HG03460 (cell line): Measurements from ENCODE around the gene EYS.
"Not testable (repeated sequence)": the region's sequence is repeated elsewhere in the genome, so short reads cannot be mapped to it uniquely, and the experiment has no call there.

Experiments used
- ATAC-seq: cut with Tn5 transposase; IDR thresholded peaks from one replicate; pipeline ENCODE4 v1.9.1; 2021; ENCODE audit not compliant: unreplicated experiment

The EYS gene

GRCh38 chr6:63940056-63940455 lies 1767.0 kb downstream of the EYS start:
- no peak for ATAC-seq

DNA sequence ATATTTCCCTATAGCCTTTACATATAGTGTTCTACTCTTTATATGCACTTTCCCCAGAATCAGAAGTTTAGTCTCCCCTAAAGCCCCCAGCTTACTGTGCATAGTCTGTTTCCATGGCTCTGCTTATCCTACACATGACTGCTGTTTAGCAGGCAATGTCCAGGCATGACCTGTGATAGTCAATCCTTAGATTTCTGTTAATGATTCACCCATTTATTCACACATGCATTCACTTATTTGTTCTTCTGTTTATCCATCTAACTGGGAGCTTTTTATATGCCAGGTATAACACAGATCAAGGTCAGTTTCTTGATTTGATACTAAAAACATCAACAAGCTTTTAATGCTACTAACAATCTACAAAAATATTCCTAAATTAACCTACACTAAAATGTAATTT lies 1770.6 kb downstream of the EYS start:
- ATAC-seq: no peak

GRCh38 chr6:63935732-63936131 lies 1771.3 kb downstream of the EYS start:
- no peak for ATAC-seq

DNA sequence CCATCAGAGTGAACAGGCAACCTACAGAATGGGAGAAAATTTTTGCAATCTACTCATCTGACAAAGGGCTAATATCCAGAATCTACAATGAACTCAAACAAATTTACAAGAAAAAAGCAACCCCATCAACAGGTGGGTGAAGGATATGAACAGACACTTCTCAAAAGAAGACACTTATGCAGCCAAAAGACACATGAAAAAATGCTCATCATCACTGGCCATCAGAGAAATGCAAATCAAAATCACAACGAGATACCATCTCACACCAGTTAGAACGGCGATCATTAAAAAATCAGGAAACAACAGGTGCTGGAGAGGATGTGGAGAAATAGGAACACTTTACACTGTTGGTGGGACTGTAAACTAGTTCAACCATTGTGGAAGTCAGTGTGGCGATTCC lies 1773.1 kb downstream of the EYS start:
- ATAC-seq: not testable (repeated sequence)

DNA sequence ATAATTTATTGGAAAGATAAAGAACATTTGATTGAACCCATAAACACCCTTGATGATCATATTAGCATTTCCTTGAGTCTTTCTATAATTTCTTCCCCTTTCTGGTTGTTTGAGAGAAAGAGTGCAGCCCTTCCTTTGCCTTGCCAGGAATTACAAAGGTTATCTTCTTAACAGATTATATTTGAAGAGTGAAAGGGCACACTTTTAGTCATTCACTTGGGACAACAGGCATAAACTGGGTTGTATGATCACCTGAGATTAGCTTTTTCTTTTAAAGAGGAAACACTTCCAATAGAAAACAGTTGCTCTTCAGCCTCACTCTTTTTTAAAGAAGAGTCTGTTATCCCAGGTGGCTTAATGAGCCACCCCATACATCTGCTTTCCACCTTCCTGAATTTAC lies 1776.2 kb downstream of the EYS start:
- ATAC-seq: no peak

DNA sequence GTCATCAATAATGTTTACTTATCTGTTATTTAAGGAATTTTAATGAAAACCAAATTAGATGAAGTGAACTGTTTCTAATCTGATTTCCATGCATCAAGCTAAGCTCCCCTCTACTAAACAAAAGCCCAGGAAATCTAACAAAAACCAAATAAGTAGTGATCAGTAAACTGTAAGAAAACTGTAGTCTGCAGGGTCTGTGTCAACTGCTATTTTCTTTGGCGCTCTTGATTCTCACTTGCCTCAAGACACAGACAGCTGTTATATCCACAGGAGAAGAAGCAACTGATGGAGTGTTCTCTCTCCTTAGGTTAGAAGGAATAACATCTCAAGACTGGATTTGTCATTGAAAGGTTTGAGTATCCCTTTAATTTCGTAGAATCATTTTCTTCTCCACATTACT lies 1777.9 kb downstream of the EYS start:
- ATAC-seq: no peak

DNA sequence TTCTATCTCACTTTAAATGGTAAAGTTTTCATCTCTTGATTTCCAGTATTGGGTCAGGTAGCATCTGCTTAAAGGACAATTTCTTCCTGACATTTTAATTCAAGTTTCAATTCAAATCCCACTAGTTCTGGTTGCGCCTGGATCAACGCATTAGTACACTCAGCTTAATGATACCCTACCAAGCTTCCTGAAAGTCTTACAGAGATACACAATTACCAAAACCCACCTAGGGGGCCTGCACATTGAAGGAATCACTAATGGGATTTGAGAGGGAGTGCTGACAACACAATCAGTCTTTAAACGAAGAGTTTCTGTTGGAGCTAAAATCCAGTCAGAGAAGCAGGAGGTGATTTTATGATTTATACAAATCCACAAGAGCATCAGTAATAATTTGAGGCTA lies 1778.4 kb downstream of the EYS start:
- ATAC-seq: no peak

- no peak for ATAC-seq
These were observed 1779.8 kb downstream of the EYS start for GRCh38 chr6:63926950-63927927.

- ATAC-seq: no peak
These were observed 1780.7 kb downstream of the EYS start for GRCh38 chr6:63926258-63926780.

DNA sequence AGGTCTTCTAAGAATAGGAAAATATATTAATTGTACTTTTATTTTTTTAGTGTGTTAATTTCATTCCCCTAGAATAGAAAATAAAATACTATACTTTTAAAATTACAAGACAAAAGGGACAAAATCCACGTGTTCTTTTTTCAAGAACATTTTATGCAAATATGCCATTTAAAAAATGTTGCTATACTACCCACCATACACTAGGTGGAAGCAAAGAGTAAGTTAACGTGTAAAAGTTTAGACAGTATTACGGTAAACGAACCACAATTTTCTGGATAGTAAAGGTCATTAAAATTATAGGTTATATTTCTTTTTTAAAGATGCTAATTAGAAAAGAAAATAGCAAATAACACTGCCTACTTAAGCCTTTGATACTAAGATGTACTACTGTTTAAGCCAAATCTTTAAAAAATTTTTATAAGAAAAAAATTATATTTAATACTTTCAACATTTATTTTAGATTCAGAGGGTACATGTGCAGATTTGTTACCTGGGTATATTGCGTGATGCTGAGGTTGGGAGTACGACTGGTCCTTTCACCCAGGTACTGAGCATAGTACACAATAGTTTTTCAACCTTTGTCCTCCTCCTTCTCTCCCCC lies 1783.8 kb downstream of the EYS start:
- ATAC-seq: peak; percentile 62

DNA sequence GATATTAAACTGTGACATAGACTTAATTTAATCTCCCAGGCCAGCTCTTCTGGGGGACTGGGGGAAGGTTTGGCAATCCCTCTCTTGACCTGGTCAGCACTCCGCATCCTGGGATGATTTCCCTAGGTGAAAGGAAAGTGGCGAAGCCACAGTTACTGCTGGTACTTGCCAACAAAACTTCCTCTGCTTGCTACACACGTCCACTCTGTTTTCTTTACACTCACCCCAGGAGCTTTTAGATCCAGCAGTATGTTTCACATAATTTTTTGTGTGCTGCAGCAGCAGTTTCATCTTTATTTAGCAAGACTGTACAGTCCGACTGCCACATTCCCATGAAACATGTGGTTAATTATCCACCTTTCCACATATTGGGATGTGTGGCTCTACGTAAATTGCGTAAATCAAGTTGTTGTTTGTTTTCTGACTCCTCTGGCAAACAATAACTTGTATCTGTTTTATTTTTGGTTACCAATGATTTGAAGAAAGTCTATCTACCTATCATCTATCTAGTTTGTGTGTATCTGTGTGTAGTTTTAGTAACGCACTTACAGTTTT lies 1787.4 kb downstream of the EYS start:
- no peak for ATAC-seq

DNA sequence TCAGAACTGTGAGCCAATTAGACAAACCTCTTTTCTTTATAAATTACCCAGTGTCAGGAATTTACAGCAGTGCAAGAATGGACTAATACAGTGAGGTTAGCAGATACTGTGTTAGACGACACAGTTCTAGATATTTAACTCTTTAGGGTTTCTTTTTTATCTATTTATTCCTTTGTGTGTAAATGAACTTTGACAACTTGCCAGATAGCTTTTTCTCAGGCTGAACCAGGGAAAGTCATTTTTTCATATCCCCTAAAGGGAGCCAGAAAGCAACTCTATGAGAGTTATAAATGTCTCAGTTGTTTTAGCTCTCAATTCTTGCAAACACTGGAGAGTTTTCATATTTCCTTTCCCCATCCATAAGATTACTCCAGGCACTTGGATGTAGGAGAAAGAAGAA lies 1794.1 kb downstream of the EYS start:
- no peak for ATAC-seq

- ATAC-seq: no peak
These were observed 1796.0 kb downstream of the EYS start for GRCh38 chr6:63910863-63911551.

DNA sequence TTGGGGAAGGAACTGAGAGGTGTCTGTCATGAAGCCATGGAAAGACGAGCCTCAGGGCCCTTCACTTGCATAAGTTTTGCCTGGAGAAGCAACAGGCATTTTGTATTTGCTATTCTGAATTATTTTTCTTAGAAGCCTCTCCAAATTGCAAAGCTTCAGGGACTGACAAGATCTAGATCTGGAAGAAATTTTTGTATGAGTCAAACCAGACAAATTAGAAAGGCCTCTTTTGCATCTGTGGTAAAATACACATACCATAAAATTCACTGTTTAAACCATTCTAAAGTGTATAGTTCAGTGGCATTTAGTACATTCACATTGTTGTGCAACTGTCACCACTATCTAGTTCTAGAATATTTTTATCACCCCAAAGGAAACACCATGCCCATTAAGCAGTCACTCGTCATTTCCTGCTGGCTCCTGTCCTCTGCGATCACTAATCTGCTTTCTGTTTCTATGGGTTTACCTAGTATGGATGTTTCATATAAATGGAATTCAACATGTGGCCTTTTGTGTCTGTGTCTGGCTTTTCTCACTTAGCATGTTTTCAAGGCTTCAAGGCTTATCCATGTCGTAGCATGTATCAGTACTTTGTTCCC lies 1802.3 kb downstream of the EYS start:
- ATAC-seq: no peak

GRCh38 chr6:63899550-63899949 lies 1807.5 kb downstream of the EYS start:
- no peak for ATAC-seq

DNA sequence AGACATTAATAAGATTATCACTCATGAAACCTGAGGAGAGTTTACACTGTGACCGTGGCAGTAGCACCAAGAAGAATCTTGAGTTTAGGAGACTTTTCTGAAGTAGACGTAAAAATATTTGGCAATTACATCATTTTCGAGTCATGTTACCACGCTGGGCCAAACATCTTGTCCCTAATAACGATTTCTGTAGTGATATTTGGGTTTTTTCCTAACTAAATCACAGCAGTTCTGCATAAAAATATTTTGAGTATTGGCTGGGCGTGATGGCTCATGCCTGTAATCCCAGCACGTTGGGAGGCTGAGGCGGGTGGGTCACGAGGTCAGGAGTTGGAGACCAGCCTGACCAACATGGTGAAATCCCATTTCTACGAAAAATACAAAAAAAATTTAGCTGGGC lies 1809.1 kb downstream of the EYS start:
- ATAC-seq: no peak

DNA sequence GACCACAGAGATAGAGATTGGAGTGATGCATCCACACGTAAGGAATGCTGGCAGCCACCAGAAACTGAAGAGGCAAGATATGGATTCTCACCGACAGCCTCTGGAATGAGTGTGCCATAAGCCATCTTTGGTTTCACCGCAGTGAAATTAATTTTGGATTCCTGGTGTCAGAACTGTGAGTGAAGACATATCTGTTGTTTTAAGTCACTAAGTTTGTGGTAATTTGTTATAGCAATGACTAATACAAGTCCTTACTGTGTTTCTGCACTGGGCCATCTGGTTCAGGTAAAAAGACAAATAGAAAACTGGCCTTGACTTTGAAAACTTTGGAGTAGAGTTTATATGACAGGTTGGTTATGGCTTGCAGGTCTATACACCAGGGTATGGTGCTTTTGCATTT lies 1809.6 kb downstream of the EYS start:
- ATAC-seq: no peak

DNA sequence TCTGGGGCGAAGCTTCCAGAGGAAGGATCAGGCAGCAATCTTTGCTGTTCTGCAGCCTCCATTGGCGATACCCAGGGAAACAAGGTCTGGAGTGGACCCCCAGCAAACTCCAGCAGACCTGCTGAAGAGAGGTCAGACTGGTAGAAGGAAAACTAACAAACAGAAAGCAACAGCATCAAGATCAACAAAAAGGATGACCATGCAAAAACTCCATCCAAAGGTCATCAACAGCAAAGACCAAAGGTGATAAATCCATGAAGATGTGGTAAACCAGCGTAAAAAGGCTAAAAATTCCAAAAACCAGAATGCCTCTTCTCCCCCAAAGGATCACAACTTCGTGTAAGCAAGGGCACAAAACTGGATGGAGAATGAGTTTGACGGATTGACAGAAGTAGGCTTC lies 1818.6 kb downstream of the EYS start:
- ATAC-seq: no peak

- ATAC-seq: not testable (repeated sequence)
These were observed 1819.2 kb downstream of the EYS start for GRCh38 chr6:63887804-63888203.

DNA sequence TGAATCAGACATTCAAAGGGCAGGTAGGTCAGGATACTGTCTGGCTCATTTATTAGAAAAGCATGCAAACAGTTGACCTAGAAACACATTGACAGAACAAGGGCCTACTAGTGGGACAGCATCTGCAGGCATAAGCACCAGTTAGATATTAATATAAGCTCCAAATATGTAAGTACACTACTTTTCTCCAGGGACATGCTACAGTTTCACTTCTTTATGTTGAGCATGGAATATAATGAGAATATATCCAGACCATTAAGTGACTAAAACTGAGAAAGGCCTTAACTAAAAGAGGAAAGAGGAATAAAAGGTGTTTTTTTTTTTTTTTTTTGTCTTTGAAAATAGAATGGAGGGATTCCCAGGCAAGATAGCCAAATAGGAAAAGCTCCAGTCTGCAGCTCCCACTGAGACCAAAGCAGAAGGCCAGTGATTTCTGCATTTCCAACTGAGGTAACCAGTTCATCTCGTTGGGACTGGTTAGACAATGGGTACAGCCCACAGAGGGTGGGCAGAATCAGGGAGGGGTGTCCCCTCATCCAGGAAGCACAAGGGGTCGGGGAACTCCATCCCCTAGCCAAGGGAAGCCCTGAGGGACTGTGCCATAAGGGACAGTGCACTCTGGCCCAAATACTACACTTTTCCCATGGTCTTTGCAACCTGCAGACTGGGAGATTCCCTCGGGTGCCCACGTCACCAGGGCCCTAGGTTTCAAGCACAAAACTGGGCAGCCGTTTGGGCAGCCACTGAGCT lies 1819.8 kb downstream of the EYS start:
- ATAC-seq: no peak
